ENCODE measurements around the gene PHLDB2. TPM values are rescaled to one million over a fixed set of nuclear protein-coding genes. Genes with fewer than 3 reads are reported as not detected.
A peak's percentile ranks its signal among the peaks of the same experiment; 100 is the strongest.

Gene PHLDB2
- polyA plus RNA-seq, 4 donors: 71.9 to 112 (median 88.8) TPM

- no peak for DNase-seq (ENCODE audit: low read depth in 4 of 4, low spot score in 2 of 4)
Observed at GRCh38 chr3:112011376-112011940, 152.4 kb downstream of the PHLDB2 start.

- DNase-seq (ENCODE audit: low read depth in 4 of 4, low spot score in 2 of 4): no peak
Observed at GRCh38 chr3:112012205-112012992, 153.3 kb downstream of the PHLDB2 start.

GRCh38 chr3:112013058-112013783 lies 154.2 kb downstream of the PHLDB2 start:
- DNase-seq (ENCODE audit: low read depth in 4 of 4, low spot score in 2 of 4): peak in 3 of 4 donors; percentile 48 to 78 (median 53)

- no peak for DNase-seq (ENCODE audit: low read depth in 4 of 4, low spot score in 2 of 4)
Observed at GRCh38 chr3:112013784-112014143, 154.7 kb downstream of the PHLDB2 start.

GRCh38 chr3:112017091-112017490 lies 158.0 kb downstream of the PHLDB2 start:
- DNase-seq (ENCODE audit: low read depth in 4 of 4, low spot score in 2 of 4): no peak

GRCh38 chr3:112018712-112019111 lies 159.6 kb downstream of the PHLDB2 start:
- no peak for DNase-seq (ENCODE audit: low read depth in 4 of 4, low spot score in 2 of 4)

- no peak for DNase-seq (ENCODE audit: low read depth in 4 of 4, low spot score in 2 of 4)
Observed at GRCh38 chr3:112019716-112020115, 160.7 kb downstream of the PHLDB2 start.

- DNase-seq (ENCODE audit: low read depth in 4 of 4, low spot score in 2 of 4): no peak
Observed at GRCh38 chr3:112020674-112021085, 161.6 kb downstream of the PHLDB2 start.

Other genes starting within 250 kb of the PHLDB2 start
- 10 to 100 TPM; 11.4 to 20.7 (median 12.8) TPM for gene PLCXD2, start 184.6 kb upstream of the PHLDB2 start, polyA plus RNA-seq (ENCODE audit: insufficient read length in 4 of 4)
- gene ABHD10, start 119.8 kb downstream of the PHLDB2 start, polyA plus RNA-seq (ENCODE audit: insufficient read length in 4 of 4): 10 to 100 TPM; 49.4 to 58.8 (median 52.2) TPM
- gene TAGLN3, start 139.7 kb downstream of the PHLDB2 start, polyA plus RNA-seq (ENCODE audit: insufficient read length in 4 of 4): 1 to 10 TPM; 1.4 to 3.2 (median 2.7) TPM
- gene TMPRSS7, start 175.5 kb downstream of the PHLDB2 start, polyA plus RNA-seq (ENCODE audit: insufficient read length in 4 of 4): under 1 TPM in 2 of 4 donors, not detected in 2; 0.06 to 0.07 TPM
- gene C3orf52, start 227.1 kb downstream of the PHLDB2 start, polyA plus RNA-seq (ENCODE audit: insufficient read length in 4 of 4): 1 to 10 TPM; 5.1 to 9.7 (median 6.5) TPM

Data from left renal cortex interstitium (tissue), 4 donors.